ENCODE data around the gene AP4M1. TPM values are rescaled to one million over a fixed set of nuclear protein-coding genes. Genes with fewer than 3 reads are reported as not detected.

AP4M1 gene
- total RNA-seq, 2 experiments from 2014 or later: 25.0 to 33.8 TPM

GRCh38 chr7:100093925-100094486 lies 7.4 kb upstream of the AP4M1 start:
- CTCF ChIA-PET (ENCODE audit: unreplicated experiment): no interaction called here
- BruUV-seq (replicated peaks): no TSS peak
- no peaks in the 10 kb centered on the region for H3K9me2 ChIP-seq (ENCODE audit: insufficient read depth, low read length)
- intact Hi-C loops (cut with micrococcal nuclease; ENCODE audit: unreplicated experiment): no loop called here
- POLR2A ChIA-PET: interaction anchor here (0.6 kb wide), 1 partner anchor 45 kb away, joined by 3 read pairs; no protein-coding TSS in a partner anchor
- no peak overlapping the region for H3K27ac ChIP-seq (ENCODE audit: low read depth, low read length, poor library complexity, severe bottlenecking)
- no peak overlapping the region for H3K4me2 ChIP-seq (ENCODE audit: low read length)
- H2AFZ ChIP-seq (ENCODE audit: low read length): no peak overlapping the region
- peaks cover 88% of the 10 kb centered on the region for H3K36me3 ChIP-seq (ENCODE audit: insufficient read depth, low read length)
- H4K20me1 ChIP-seq (ENCODE audit: insufficient read depth, low read length): peaks cover 24% of the 10 kb centered on the region
- H3K9me3 ChIP-seq (ENCODE audit: low read length): no peaks in the 10 kb centered on the region
- no peak for DNase-seq (ENCODE audit: low spot score)
- TF ChIP-seq CTCF (conservative IDR thresholded peaks at IDR 0.05; ENCODE audit: low read length) (no peak), EZH2phosphoT487 (IDR thresholded peaks at IDR 0.05; ENCODE audit: borderline replicate concordance, low read depth, low read length) (no peak)
- H3K79me2 ChIP-seq (ENCODE audit: insufficient read depth, low read depth, low read length): peaks cover 25% of the 10 kb centered on the region
- H3K4me1 ChIP-seq (ENCODE audit: insufficient read depth, low read length, poor library complexity, severe bottlenecking): peaks cover 17% of the 10 kb centered on the region
- H3K4me3 ChIP-seq (ENCODE audit: low read depth, low read length, poor library complexity, severe bottlenecking): no peak overlapping the region

- DNase-seq (ENCODE audit: low spot score): no peak
- Histone ChIP-seq H4K20me1 (ENCODE audit: insufficient read depth, low read length) (peaks cover 36% of the 10 kb centered on the region), H3K4me2 (ENCODE audit: low read length) (no peak overlapping the region), H3K9me3 (ENCODE audit: low read length) (no peaks in the 10 kb centered on the region), H3K27ac (ENCODE audit: low read depth, low read length, poor library complexity, severe bottlenecking) (no peak overlapping the region), H3K9me2 (ENCODE audit: insufficient read depth, low read length) (no peaks in the 10 kb centered on the region), H3K79me2 (ENCODE audit: insufficient read depth, low read depth, low read length) (peaks cover 38% of the 10 kb centered on the region), H3K4me1 (ENCODE audit: insufficient read depth, low read length, poor library complexity, severe bottlenecking) (peaks cover 17% of the 10 kb centered on the region), H2AFZ (ENCODE audit: low read length) (no peak overlapping the region), H3K36me3 (ENCODE audit: insufficient read depth, low read length) (peaks cover 100% of the 10 kb centered on the region), H3K4me3 (ENCODE audit: low read depth, low read length, poor library complexity, severe bottlenecking) (no peak overlapping the region)
- no TSS peak for BruUV-seq (replicated peaks)
- intact Hi-C loops (cut with micrococcal nuclease; ENCODE audit: unreplicated experiment): no loop called here
- TF ChIP-seq CTCF (conservative IDR thresholded peaks at IDR 0.05; ENCODE audit: low read length): no peak
- no peak for TF ChIP-seq EZH2phosphoT487 (IDR thresholded peaks at IDR 0.05; ENCODE audit: borderline replicate concordance, low read depth, low read length)
- ChIA-PET POLR2A (interaction anchor here (0.5 to 0.6 kb wide), 3 partner anchors 12 to 298 kb away, joined by 3 to 5 read pairs (median 4); no protein-coding TSS in a partner anchor), CTCF (ENCODE audit: unreplicated experiment) (no interaction called here)
These were observed 6.2 kb upstream of the AP4M1 start for GRCh38 chr7:100095289-100095688.

- CTCF ChIA-PET (ENCODE audit: unreplicated experiment): no interaction called here
These were observed 5.7 kb upstream of the AP4M1 start for GRCh38 chr7:100095704-100096103.

More at GRCh38 chr7:100095704-100096103, 5.7 kb upstream of the AP4M1 start:
- Histone ChIP-seq H3K36me3 (ENCODE audit: insufficient read depth, low read length) (peaks cover 98% of the 10 kb centered on the region), H3K4me2 (ENCODE audit: low read length) (no peak overlapping the region), H3K9me2 (ENCODE audit: insufficient read depth, low read length) (no peaks in the 10 kb centered on the region), H4K20me1 (ENCODE audit: insufficient read depth, low read length) (peaks cover 38% of the 10 kb centered on the region), H3K9me3 (ENCODE audit: low read length) (no peaks in the 10 kb centered on the region), H3K4me1 (ENCODE audit: insufficient read depth, low read length, poor library complexity, severe bottlenecking) (peaks cover 13% of the 10 kb centered on the region), H3K79me2 (ENCODE audit: insufficient read depth, low read depth, low read length) (peaks cover 42% of the 10 kb centered on the region), H2AFZ (ENCODE audit: low read length) (no peak overlapping the region), H3K4me3 (ENCODE audit: low read depth, low read length, poor library complexity, severe bottlenecking) (no peak overlapping the region), H3K27ac (ENCODE audit: low read depth, low read length, poor library complexity, severe bottlenecking) (no peak overlapping the region)
- POLR2A ChIA-PET: interaction anchor here (0.5 to 0.6 kb wide), 2 partner anchors 12 to 36 kb away, joined by 4 to 5 read pairs; no protein-coding TSS in a partner anchor
- intact Hi-C loops (cut with micrococcal nuclease; ENCODE audit: unreplicated experiment): no loop called here
- no peak for DNase-seq (ENCODE audit: low spot score)
- no TSS peak for BruUV-seq (replicated peaks)
- TF ChIP-seq CTCF (conservative IDR thresholded peaks at IDR 0.05; ENCODE audit: low read length): no peak
- no peak for TF ChIP-seq EZH2phosphoT487 (IDR thresholded peaks at IDR 0.05; ENCODE audit: borderline replicate concordance, low read depth, low read length)

All from OCI-LY7 (cell line).